GM10266 (cell line): ENCODE measurements around the gene TMEM132C.

Experiments used
- DNase-seq: peaks from one replicate; pipeline ENCODE4 v3.0.0; 2012; ENCODE audit errors: extremely low spot score
- TF ChIP-seq, protein P1 (sequence below): IDR thresholded peaks from 2 replicates; pipeline ENCODE4 v1.5.1; 2012; ENCODE audit warnings: mild to moderate bottlenecking, low read depth; ENCODE audit not compliant: control insufficient read depth, insufficient read depth; ENCODE audit errors: missing control alignments

The TMEM132C gene

DNA sequence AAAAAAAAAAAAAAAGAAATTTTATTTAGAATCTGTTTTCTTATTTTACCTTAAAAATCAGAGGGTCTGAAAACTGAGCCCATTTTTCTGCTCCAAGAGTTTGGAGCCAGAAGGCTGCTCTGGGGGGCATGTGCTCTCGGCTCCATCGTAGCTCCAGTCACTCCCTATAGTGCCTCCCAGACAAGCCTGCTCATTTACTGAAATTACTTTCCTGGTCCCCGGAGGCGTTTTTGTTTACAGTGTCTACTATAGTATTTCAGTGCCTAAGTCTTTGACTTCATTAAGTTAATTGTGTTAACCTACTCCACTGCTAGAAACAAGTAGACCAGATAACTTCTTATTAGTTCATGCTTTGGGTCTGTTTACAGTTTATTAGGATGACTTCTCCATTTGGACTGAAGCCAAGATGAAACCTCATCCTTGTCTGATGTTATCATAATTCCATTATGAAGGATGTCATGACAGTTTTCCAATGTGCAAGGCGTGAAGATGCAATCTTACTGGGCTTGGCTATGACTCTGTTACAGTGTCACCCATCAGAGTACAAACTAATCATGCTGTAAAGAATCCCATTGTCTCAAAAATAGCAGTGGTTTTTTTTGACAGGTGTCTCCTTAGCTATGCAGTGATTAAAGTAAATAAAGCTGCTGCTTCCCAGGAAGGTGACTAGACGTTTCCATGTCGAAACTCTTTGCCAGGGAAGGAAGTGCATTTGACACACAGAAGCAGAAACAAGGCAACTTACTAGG is 182.3 kb downstream of the TMEM132C start:
- DNase-seq = no peak
- TF ChIP-seq, protein P1, sequence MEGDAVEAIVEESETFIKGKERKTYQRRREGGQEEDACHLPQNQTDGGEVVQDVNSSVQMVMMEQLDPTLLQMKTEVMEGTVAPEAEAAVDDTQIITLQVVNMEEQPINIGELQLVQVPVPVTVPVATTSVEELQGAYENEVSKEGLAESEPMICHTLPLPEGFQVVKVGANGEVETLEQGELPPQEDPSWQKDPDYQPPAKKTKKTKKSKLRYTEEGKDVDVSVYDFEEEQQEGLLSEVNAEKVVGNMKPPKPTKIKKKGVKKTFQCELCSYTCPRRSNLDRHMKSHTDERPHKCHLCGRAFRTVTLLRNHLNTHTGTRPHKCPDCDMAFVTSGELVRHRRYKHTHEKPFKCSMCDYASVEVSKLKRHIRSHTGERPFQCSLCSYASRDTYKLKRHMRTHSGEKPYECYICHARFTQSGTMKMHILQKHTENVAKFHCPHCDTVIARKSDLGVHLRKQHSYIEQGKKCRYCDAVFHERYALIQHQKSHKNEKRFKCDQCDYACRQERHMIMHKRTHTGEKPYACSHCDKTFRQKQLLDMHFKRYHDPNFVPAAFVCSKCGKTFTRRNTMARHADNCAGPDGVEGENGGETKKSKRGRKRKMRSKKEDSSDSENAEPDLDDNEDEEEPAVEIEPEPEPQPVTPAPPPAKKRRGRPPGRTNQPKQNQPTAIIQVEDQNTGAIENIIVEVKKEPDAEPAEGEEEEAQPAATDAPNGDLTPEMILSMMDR = no peak

DNA sequence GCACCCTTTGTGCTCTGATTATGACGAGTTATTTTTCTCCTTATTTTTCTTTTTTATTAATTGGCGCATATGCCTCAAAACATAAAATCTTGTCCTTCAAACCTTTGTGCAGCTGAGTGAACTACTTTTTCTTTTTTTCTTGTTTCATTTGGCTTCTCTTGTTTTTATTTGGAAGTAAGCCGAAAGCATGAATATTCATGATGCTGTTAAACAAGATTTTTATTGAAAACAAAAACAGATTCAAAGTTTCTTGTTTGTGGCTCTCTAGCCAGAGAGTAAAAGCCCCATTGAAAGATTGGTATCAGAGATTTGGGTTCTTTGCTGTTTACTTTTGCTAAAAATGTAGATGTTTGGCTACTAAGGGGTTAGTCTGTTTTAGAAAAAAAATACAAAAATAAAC is 183.8 kb downstream of the TMEM132C start:
- TF ChIP-seq, protein P1 = no peak

DNA sequence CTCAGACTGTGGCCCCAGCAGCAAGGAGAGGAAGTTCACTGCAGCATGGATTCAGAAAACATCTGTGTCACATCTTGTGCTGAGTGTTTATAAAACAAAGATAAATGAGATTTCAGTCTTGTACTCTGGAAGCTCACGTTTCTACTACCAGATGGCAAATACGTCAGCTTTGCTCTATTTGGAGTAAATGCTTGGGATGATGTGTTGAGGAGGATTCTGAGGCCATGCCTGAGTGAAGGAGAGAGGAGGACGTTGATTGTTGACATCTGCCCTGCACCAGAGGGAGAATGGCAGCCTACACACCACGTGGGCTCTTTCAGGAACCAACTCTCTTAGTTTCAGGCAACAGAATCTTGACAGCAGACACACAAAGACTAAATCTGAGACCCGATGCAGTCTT is 188.9 kb downstream of the TMEM132C start:
- TF ChIP-seq, protein P1 = no peak
- no peak for DNase-seq

More for the DNA sequence above, 183.8 kb downstream of the TMEM132C start:
- DNase-seq = no peak

DNA sequence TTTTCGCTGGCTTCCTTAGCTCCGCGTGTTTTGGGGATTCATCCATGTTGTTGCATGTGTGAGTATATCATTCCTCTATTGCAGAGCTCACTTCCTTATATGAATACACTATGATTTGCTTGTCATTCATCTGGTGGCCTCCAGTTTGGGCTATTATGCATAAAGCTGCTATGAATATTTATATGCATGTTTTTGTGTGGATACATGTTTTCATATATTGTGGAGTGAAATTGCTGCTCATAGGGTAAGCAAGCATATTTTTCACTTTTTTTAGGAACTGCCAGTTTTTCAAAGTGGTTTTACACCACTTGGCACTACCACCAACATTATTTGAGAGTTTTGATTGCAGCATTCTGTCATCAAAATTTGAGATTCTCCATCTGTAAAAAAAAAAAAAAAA is 190.0 kb downstream of the TMEM132C start:
- DNase-seq = no peak
- TF ChIP-seq, protein P1 = no peak

DNA sequence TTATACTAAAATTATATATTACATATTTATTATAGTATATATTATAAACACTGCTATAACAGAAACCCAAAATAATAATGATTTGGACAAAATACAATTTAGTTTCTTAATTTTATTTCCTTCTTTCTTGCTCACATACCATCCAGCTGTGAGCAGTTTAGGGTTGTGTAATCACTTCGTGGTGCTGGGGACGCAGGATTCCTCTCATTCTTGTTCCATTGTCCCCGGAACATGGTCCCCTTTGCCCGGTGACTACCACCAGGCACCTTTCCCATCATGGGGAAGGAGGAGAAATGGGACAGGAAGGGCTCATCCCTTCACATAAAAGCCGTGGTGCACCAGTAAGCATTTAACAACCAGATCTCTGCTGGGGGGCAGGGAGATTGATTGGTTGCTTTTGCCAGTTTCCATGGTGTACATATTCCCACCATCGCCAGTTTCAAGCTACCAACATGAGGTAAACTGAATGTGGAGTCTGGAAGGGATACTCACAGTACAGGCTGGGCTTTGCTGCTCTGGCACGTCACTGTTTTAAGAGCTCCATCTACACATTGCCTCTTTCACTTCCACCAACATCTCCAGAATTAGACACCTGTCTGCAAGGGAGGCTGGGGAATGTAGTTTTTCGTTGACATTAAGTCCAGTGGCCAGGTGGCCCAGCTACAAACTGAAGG is 191.5 kb downstream of the TMEM132C start:
- TF ChIP-seq, protein P1 = no peak
- DNase-seq = no peak

DNA sequence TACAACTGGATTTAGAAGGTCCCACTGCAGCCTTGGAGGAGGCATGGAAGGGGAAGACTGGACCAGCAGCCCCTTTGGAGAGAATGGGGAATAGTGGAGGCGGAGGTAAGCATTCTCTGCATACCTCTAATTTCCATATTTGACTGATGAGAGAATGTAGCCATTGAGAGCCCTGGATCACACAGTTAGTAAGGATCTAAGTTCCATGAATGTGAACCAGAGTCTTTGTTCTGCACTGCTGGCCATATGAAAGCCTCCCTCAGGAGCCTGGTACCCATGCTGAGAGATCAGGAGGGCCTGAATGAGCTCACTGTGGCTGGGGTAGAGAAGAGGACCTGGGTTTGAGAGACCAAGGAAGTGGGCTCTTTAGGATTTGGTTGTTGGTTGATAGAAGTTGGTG is 192.1 kb downstream of the TMEM132C start:
- DNase-seq = no peak
- TF ChIP-seq, protein P1 = no peak

DNA sequence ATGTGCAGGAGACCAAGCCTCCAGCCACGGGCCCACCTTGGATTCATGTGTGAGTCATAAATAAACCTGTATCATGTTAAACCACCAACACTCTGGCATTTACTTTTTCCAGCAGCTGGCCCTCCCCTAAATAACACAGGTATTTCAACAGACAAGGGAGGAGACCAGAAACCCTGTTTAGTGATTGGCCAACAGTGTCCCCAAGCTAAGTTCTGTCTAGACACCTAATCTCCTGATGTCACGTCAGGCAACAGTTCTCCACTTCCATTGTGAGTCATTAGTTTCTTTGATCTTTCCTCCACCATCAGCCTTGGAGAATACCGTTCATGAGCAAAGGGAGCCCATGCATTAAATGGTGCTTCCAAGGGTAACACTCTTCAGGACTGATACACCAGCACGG is 196.9 kb downstream of the TMEM132C start:
- no peak for DNase-seq
- TF ChIP-seq, protein P1 = no peak
